Heart left ventricle (tissue), 13 donors: ENCODE data around the gene DHCR24.

Experiments used
- CTCF ChIP-seq, 12 donors: fragments of 200-600 bp; sonication (generic) in 4 of 12; IDR thresholded peaks; one replicate each; pipeline versions ENCODE4 v1.5.0 to v1.8.0; 2018 to 2022; ENCODE audit warnings: antibody characterized with exemption in 12 of 12, mild to moderate bottlenecking in 5 of 12
- POLR2A ChIP-seq, 2 donors: fragments of 450-650 bp; IDR thresholded peaks; one replicate each; pipeline ENCODE4 v1.6.1; 2017; ENCODE audit warnings: antibody characterized with exemption in 2 of 2, mild to moderate bottlenecking in 2 of 2, moderate library complexity in 2 of 2
- donor health status: ischemic (EF 13 %, LVEDD 7.1; RV severe dilation, severe dysfunction).
- donor health status: DM: no; HTN: yes; CAD: no.
- donor health status: DM: no; HTN: no; CAD: no.
- donor health status: ischemic (EF 25% LVEDD 6.9; RV normal size, moderate dysfunction).
- donor health status: ischemic (EF 25% LVEDD 5.7; RV mildly dilated, moderate dysfunction).
- donor health status: ischemic (EF 35%, LVEDD 5.7; RV mildly dilated, moderate dysfunction).
- donor health status: nonischemic (EF 11% LVEDD 7.7; RV severe dilation, severe dysfunction).
- donor health status: DM: yes; HTN: yes; CAD: no.
- donor health status: PGD.
- donor health status: ischemic (EF 29% LVEDD 5.4; RV normal size, mild dysfunction).
- donor health status: nonischemic (EF 23%, LVEDD 6.1; RV moderate dilation, normal function).

DNA sequence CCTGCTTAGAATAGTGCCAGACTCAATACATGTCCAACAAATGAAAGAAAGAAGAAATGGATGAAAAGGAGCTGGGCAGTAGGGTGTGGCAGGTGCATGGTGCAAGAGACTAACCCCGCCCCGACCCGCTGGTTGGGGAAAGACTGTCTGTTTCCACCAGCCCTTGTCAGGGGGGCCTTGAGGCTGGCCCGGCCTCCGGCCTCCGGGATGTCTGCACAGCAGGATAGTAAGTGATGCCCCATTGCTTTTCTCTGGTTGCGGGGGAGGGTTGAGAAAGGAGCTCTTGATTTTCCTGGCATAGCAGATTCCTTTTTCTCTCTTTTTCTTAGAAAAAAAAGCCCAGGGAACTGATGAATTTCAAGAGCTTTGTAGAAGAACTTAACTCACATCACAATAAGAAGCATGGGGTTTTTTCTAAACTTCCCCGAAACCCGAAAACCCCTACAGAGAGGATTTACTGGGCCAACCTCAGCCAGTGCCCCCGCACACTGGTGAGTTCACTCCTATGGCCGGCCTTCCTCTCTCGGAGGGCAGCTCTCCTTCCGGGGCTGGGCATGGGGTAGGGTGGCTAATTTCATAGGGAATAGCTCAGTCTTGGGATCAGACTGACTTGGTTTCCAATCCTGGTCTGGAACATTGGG lies 73.4 kb downstream of the DHCR24 start:
- no peak for TF ChIP-seq POLR2A (IDR thresholded peaks at IDR 0.05)
- TF ChIP-seq CTCF (IDR thresholded peaks at IDR 0.05), result no peak
